DND-41 (cell line): ENCODE results near the gene HHEX.

Experiments used
- ATAC-seq: fragments of 200-7000 bp; cut with Tn5 transposase; 3 replicates; pipeline ENCODE4 v1.9.1; 2021; ENCODE audit warnings: low read depth; ENCODE audit not compliant: insufficient read depth
- DNase-seq: peaks from one replicate; pipeline ENCODE4 v3.0.0-alpha.2; 2020
- H2AFZ ChIP-seq: 2 replicates; pipeline ENCODE4 v1.6.0; 2012; ENCODE audit warnings: low read depth, low read length
- H3K27ac ChIP-seq: 2 replicates; pipeline ENCODE4 v1.5.1; 2012; ENCODE audit warnings: low read length, inconsistent platforms
- H3K27me3 ChIP-seq: fragments of 200-600 bp; sonication (generic); 2 replicates; pipeline ENCODE4 v1.6.0; 2012; ENCODE audit warnings: low read length, mild to moderate bottlenecking, inconsistent platforms; ENCODE audit not compliant: insufficient read depth, poor library complexity
- H3K36me3 ChIP-seq: 2 replicates; pipeline ENCODE4 v1.5.1; 2012; ENCODE audit warnings: low read length, inconsistent platforms; ENCODE audit not compliant: insufficient read depth
- H3K4me1 ChIP-seq: 2 replicates; pipeline ENCODE4 v1.5.1; 2012; ENCODE audit warnings: mild to moderate bottlenecking, low read length; ENCODE audit not compliant: insufficient read depth
- H3K4me2 ChIP-seq: 2 replicates; pipeline ENCODE4 v1.6.0; 2012; ENCODE audit warnings: mild to moderate bottlenecking, moderate library complexity, low read length, inconsistent platforms; ENCODE audit not compliant: insufficient read depth
- H3K4me3 ChIP-seq, 2 experiments: fragments of 200-600 bp in 1 of 2; shearing (Covaris generic) in 1 of 2; 2 replicates each; pipeline ENCODE4 v1.5.1; 2012 to 2016; ENCODE audit warnings: inconsistent platforms in 2 of 2, low read length in 2 of 2, mild to moderate bottlenecking in 2 of 2, low read depth in 1 of 2, moderate library complexity in 1 of 2
- H3K79me2 ChIP-seq: 2 replicates; pipeline ENCODE4 v1.6.0; 2012; ENCODE audit warnings: low read length, inconsistent platforms; ENCODE audit not compliant: insufficient read depth
- H3K9ac ChIP-seq: 2 replicates; pipeline ENCODE4 v1.6.0; 2012; ENCODE audit warnings: low read depth, mild to moderate bottlenecking, inconsistent platforms, low read length, moderate library complexity
- H3K9me3 ChIP-seq: 2 replicates; pipeline ENCODE4 v1.5.1; 2012; ENCODE audit warnings: low read length, moderate library complexity, mild to moderate bottlenecking, inconsistent platforms; ENCODE audit not compliant: insufficient read depth, severe bottlenecking
- H4K20me1 ChIP-seq: 2 replicates; pipeline ENCODE4 v1.6.0; 2012; ENCODE audit warnings: low read length; ENCODE audit not compliant: insufficient read depth
- CTCF ChIP-seq: IDR thresholded peaks from 2 replicates; pipeline ENCODE4 v1.5.1; 2012; ENCODE audit warnings: borderline replicate concordance, low read length, moderate library complexity, mild to moderate bottlenecking; ENCODE audit not compliant: poor library complexity, severe bottlenecking; ENCODE audit errors: extremely low read depth
- EZH2 ChIP-seq: IDR thresholded peaks from 3 replicates; pipeline ENCODE4 v1.6.1; 2012; ENCODE audit warnings: borderline replicate concordance, low read depth, mild to moderate bottlenecking, moderate library complexity, low read length, inconsistent platforms; ENCODE audit not compliant: severe bottlenecking

Gene HHEX

DNA sequence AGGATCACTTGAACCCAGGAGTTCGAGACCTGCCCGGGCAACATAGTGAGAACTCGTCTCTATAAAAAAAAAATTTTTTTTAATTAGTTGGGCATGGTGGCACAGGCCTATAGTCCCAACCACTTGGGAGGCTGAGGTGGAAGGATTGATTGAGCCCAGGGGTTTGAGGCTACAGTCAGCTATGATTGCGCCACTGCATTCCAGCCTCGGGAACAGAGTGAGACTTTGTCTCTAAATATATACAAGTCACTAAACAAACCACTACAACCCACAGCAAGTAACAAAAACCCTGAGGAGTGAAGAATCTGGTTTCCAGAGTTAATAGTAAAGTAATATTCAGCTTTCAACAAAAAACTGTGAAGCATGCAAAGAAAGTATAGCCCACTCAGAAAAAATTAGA lies 32.7 kb upstream of the HHEX start:
- H3K4me2 ChIP-seq: no peak overlapping the region
- no peaks in the 10 kb centered on the region for H3K27me3 ChIP-seq
- no peak overlapping the region for H3K27ac ChIP-seq
- H2AFZ ChIP-seq: no peak overlapping the region
- no peak for TF ChIP-seq EZH2
- TF ChIP-seq CTCF: no peak
- H3K4me1 ChIP-seq: no peaks in the 10 kb centered on the region
- no peaks in the 10 kb centered on the region for H3K9me3 ChIP-seq
- H3K36me3 ChIP-seq: peaks cover 43% of the 10 kb centered on the region
- DNase-seq (no peak), ATAC-seq (peak; percentile 25; the same call in 1 of the 3 replicates)
- H4K20me1 ChIP-seq: no peaks in the 10 kb centered on the region
- no peak overlapping the region for H3K4me3 ChIP-seq
- H3K9ac ChIP-seq: no peak overlapping the region
- no peaks in the 10 kb centered on the region for H3K79me2 ChIP-seq

GRCh38 chr10:92662848-92663247 lies 26.9 kb upstream of the HHEX start:
- no peak for DNase-seq
- Histone ChIP-seq H3K9me3 (peaks cover 10% of the 10 kb centered on the region), H3K27ac (no peak overlapping the region), H3K36me3 (no peaks in the 10 kb centered on the region), H3K9ac (no peak overlapping the region), H4K20me1 (no peaks in the 10 kb centered on the region), H3K4me1 (no peaks in the 10 kb centered on the region), H3K4me3 (no peak overlapping the region), H3K27me3 (no peaks in the 10 kb centered on the region), H3K4me2 (no peak overlapping the region), H2AFZ (no peak overlapping the region), H3K79me2 (no peaks in the 10 kb centered on the region)
- no peak for ATAC-seq
- TF ChIP-seq CTCF (no peak), EZH2 (no peak)

DNA sequence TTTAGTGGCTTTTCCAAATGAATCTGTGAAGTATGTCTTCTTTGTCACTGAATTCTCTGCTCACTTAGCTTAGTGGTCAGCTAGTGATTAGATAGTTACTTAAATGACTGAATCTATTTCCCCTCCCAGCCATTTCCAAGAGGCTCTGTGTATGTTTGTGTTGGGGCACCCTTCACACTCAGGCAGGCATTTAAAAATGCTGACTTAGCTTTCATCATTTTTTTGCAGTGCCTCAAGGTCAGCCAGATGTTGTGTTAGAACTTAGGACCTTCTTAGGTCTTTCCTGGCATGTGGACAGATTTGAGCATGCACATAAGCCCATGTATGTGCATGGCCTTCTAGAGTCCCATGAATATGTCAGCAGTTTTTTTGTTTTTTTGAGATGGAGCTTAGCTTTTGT lies 25.4 kb upstream of the HHEX start:
- H3K4me2 ChIP-seq: no peak overlapping the region
- no peaks in the 10 kb centered on the region for H3K79me2 ChIP-seq
- H3K9me3 ChIP-seq: peaks cover 10% of the 10 kb centered on the region
- no peak for ATAC-seq
- no peaks in the 10 kb centered on the region for H4K20me1 ChIP-seq
- DNase-seq: no peak
- H3K9ac ChIP-seq: no peak overlapping the region
- TF ChIP-seq EZH2: no peak
- H3K36me3 ChIP-seq: no peaks in the 10 kb centered on the region
- H3K4me1 ChIP-seq: no peaks in the 10 kb centered on the region
- no peak overlapping the region for H2AFZ ChIP-seq
- H3K27ac ChIP-seq: no peak overlapping the region
- no peaks in the 10 kb centered on the region for H3K27me3 ChIP-seq
- no peak overlapping the region for H3K4me3 ChIP-seq

GRCh38 chr10:92667078-92667477 lies 22.7 kb upstream of the HHEX start:
- no peak overlapping the region for H3K4me3 ChIP-seq
- H4K20me1 ChIP-seq: no peaks in the 10 kb centered on the region
- no peaks in the 10 kb centered on the region for H3K27me3 ChIP-seq
- no peaks in the 10 kb centered on the region for H3K4me1 ChIP-seq
- H3K79me2 ChIP-seq: no peaks in the 10 kb centered on the region
- TF ChIP-seq CTCF (no peak), EZH2 (no peak)
- H3K4me2 ChIP-seq: no peak overlapping the region
- no peaks in the 10 kb centered on the region for H3K36me3 ChIP-seq
- H2AFZ ChIP-seq: no peak overlapping the region
- H3K27ac ChIP-seq: no peak overlapping the region
- no peak overlapping the region for H3K9ac ChIP-seq
- ATAC-seq (no peak), DNase-seq (no peak)
- peaks cover 10% of the 10 kb centered on the region for H3K9me3 ChIP-seq
